OCI-LY1 (cell line): Measurements from ENCODE around the gene LRRC55.

Experiments used
- EZH2 ChIP-seq: fragments of 200-600 bp; sonication (generic), shearing (Covaris generic); IDR thresholded peaks from 2 replicates; pipeline ENCODE4 v1.8.0; 2017; ENCODE audit warnings: borderline replicate concordance, mixed run types, mild to moderate bottlenecking, antibody characterized with exemption, low read length, moderate library complexity, mixed read lengths
- TF ChIP-seq, protein P1 (sequence below): fragments of 200-600 bp; sonication (generic), shearing (Covaris generic); IDR thresholded peaks from 2 replicates; pipeline ENCODE4 v1.5.1; 2017; ENCODE audit warnings: mild to moderate bottlenecking, antibody characterized with exemption, low read length, moderate library complexity, mixed read lengths

GRCh38 chr11:57217053-57217452 lies 35.3 kb downstream of the LRRC55 start:
- TF ChIP-seq, protein P1, sequence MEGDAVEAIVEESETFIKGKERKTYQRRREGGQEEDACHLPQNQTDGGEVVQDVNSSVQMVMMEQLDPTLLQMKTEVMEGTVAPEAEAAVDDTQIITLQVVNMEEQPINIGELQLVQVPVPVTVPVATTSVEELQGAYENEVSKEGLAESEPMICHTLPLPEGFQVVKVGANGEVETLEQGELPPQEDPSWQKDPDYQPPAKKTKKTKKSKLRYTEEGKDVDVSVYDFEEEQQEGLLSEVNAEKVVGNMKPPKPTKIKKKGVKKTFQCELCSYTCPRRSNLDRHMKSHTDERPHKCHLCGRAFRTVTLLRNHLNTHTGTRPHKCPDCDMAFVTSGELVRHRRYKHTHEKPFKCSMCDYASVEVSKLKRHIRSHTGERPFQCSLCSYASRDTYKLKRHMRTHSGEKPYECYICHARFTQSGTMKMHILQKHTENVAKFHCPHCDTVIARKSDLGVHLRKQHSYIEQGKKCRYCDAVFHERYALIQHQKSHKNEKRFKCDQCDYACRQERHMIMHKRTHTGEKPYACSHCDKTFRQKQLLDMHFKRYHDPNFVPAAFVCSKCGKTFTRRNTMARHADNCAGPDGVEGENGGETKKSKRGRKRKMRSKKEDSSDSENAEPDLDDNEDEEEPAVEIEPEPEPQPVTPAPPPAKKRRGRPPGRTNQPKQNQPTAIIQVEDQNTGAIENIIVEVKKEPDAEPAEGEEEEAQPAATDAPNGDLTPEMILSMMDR, result no peak
- TF ChIP-seq EZH2, result no peak
